ENCODE data around the gene NEK10.

Gene NEK10

GRCh38 chr3:27125821-27126501 lies 243.2 kb downstream of the NEK10 start:
- Mint-ChIP-seq H3K27me3 (ENCODE audit: low read depth) (no peaks in the 10 kb centered on the region), H3K4me1 (ENCODE audit: low read depth) (no peaks in the 10 kb centered on the region), H3K9me3 (no peaks in the 10 kb centered on the region), H3K27ac (no peak overlapping the region), H3K36me3 (ENCODE audit: low read depth) (no peaks in the 10 kb centered on the region), H3K4me3 (no peak overlapping the region)

GRCh38 chr3:27119639-27120038 lies 249.5 kb downstream of the NEK10 start:
- Mint-ChIP-seq H3K36me3 (ENCODE audit: low read depth) (no peaks in the 10 kb centered on the region), H3K27ac (no peak overlapping the region), H3K4me1 (ENCODE audit: low read depth) (no peaks in the 10 kb centered on the region), H3K9me3 (no peaks in the 10 kb centered on the region), H3K27me3 (ENCODE audit: low read depth) (no peaks in the 10 kb centered on the region), H3K4me3 (no peak overlapping the region)

- no peaks in the 10 kb centered on the region for H3K36me3 Mint-ChIP-seq (ENCODE audit: low read depth)
- no peak overlapping the region for H3K4me3 Mint-ChIP-seq
- no peaks in the 10 kb centered on the region for H3K9me3 Mint-ChIP-seq
- H3K4me1 Mint-ChIP-seq (ENCODE audit: low read depth), result no peaks in the 10 kb centered on the region
- no peak overlapping the region for H3K27ac Mint-ChIP-seq
- no peaks in the 10 kb centered on the region for H3K27me3 Mint-ChIP-seq (ENCODE audit: low read depth)
Measured at GRCh38 chr3:27115352-27115751, 253.8 kb downstream of the NEK10 start.

- H3K27ac Mint-ChIP-seq, result no peak overlapping the region
- no peaks in the 10 kb centered on the region for H3K9me3 Mint-ChIP-seq
- H3K27me3 Mint-ChIP-seq (ENCODE audit: low read depth), result no peaks in the 10 kb centered on the region
- no peaks in the 10 kb centered on the region for H3K36me3 Mint-ChIP-seq (ENCODE audit: low read depth)
- no peaks in the 10 kb centered on the region for H3K4me1 Mint-ChIP-seq (ENCODE audit: low read depth)
- no peak overlapping the region for H3K4me3 Mint-ChIP-seq
Measured at GRCh38 chr3:27114684-27115083, 254.5 kb downstream of the NEK10 start.

- H3K9me3 Mint-ChIP-seq, result no peaks in the 10 kb centered on the region
- H3K4me3 Mint-ChIP-seq, result no peak overlapping the region
- H3K36me3 Mint-ChIP-seq (ENCODE audit: low read depth), result no peaks in the 10 kb centered on the region
- H3K27ac Mint-ChIP-seq, result no peak overlapping the region
- no peaks in the 10 kb centered on the region for H3K4me1 Mint-ChIP-seq (ENCODE audit: low read depth)
- H3K27me3 Mint-ChIP-seq (ENCODE audit: low read depth), result no peaks in the 10 kb centered on the region
Measured at GRCh38 chr3:27114129-27114528, 255.1 kb downstream of the NEK10 start.

- Mint-ChIP-seq H3K27me3 (ENCODE audit: low read depth) (no peaks in the 10 kb centered on the region), H3K9me3 (no peaks in the 10 kb centered on the region), H3K27ac (no peak overlapping the region), H3K4me1 (ENCODE audit: low read depth) (no peaks in the 10 kb centered on the region), H3K4me3 (no peak overlapping the region), H3K36me3 (ENCODE audit: low read depth) (no peaks in the 10 kb centered on the region)
Measured at GRCh38 chr3:27110020-27110419, 259.2 kb downstream of the NEK10 start.

GRCh38 chr3:27108322-27108721 lies 260.9 kb downstream of the NEK10 start:
- H3K9me3 Mint-ChIP-seq, result no peaks in the 10 kb centered on the region
- no peaks in the 10 kb centered on the region for H3K27me3 Mint-ChIP-seq (ENCODE audit: low read depth)
- no peaks in the 10 kb centered on the region for H3K4me1 Mint-ChIP-seq (ENCODE audit: low read depth)
- no peak overlapping the region for H3K4me3 Mint-ChIP-seq
- H3K27ac Mint-ChIP-seq, result no peak overlapping the region
- H3K36me3 Mint-ChIP-seq (ENCODE audit: low read depth), result no peaks in the 10 kb centered on the region

GRCh38 chr3:27105904-27106303 lies 263.3 kb downstream of the NEK10 start:
- no peaks in the 10 kb centered on the region for H3K4me1 Mint-ChIP-seq (ENCODE audit: low read depth)
- no peaks in the 10 kb centered on the region for H3K9me3 Mint-ChIP-seq
- H3K4me3 Mint-ChIP-seq, result no peak overlapping the region
- H3K36me3 Mint-ChIP-seq (ENCODE audit: low read depth), result no peaks in the 10 kb centered on the region
- H3K27ac Mint-ChIP-seq, result no peak overlapping the region
- H3K27me3 Mint-ChIP-seq (ENCODE audit: low read depth), result no peaks in the 10 kb centered on the region

GRCh38 chr3:27097182-27097581 lies 272.0 kb downstream of the NEK10 start:
- H3K4me3 Mint-ChIP-seq, result no peak overlapping the region
- H3K9me3 Mint-ChIP-seq, result no peaks in the 10 kb centered on the region
- H3K36me3 Mint-ChIP-seq (ENCODE audit: low read depth), result no peaks in the 10 kb centered on the region
- H3K27me3 Mint-ChIP-seq (ENCODE audit: low read depth), result no peaks in the 10 kb centered on the region
- no peak overlapping the region for H3K27ac Mint-ChIP-seq
- H3K4me1 Mint-ChIP-seq (ENCODE audit: low read depth), result no peaks in the 10 kb centered on the region

GRCh38 chr3:27095553-27096222 lies 273.5 kb downstream of the NEK10 start:
- H3K27me3 Mint-ChIP-seq (ENCODE audit: low read depth), result no peaks in the 10 kb centered on the region
- no peaks in the 10 kb centered on the region for H3K4me1 Mint-ChIP-seq (ENCODE audit: low read depth)
- no peak overlapping the region for H3K4me3 Mint-ChIP-seq
- no peak overlapping the region for H3K27ac Mint-ChIP-seq
- H3K36me3 Mint-ChIP-seq (ENCODE audit: low read depth), result no peaks in the 10 kb centered on the region
- no peaks in the 10 kb centered on the region for H3K9me3 Mint-ChIP-seq

GRCh38 chr3:27094721-27095120 lies 274.5 kb downstream of the NEK10 start:
- Mint-ChIP-seq H3K4me1 (ENCODE audit: low read depth) (no peaks in the 10 kb centered on the region), H3K36me3 (ENCODE audit: low read depth) (no peaks in the 10 kb centered on the region)

GRCh38 chr3:27093771-27094170 lies 275.4 kb downstream of the NEK10 start:
- H3K36me3 Mint-ChIP-seq (ENCODE audit: low read depth), result no peaks in the 10 kb centered on the region
- H3K27ac Mint-ChIP-seq, result no peak overlapping the region
- H3K4me1 Mint-ChIP-seq (ENCODE audit: low read depth), result no peaks in the 10 kb centered on the region
- no peaks in the 10 kb centered on the region for H3K9me3 Mint-ChIP-seq
- H3K4me3 Mint-ChIP-seq, result no peak overlapping the region
- H3K27me3 Mint-ChIP-seq (ENCODE audit: low read depth), result no peaks in the 10 kb centered on the region

More at GRCh38 chr3:27094721-27095120, 274.5 kb downstream of the NEK10 start:
- no peak overlapping the region for H3K27ac Mint-ChIP-seq
- H3K9me3 Mint-ChIP-seq, result no peaks in the 10 kb centered on the region
- H3K27me3 Mint-ChIP-seq (ENCODE audit: low read depth), result no peaks in the 10 kb centered on the region
- H3K4me3 Mint-ChIP-seq, result no peak overlapping the region

GRCh38 chr3:27090275-27091041 lies 278.7 kb downstream of the NEK10 start:
- no peaks in the 10 kb centered on the region for H3K9me3 Mint-ChIP-seq
- H3K36me3 Mint-ChIP-seq (ENCODE audit: low read depth), result no peaks in the 10 kb centered on the region
- no peaks in the 10 kb centered on the region for H3K4me1 Mint-ChIP-seq (ENCODE audit: low read depth)

GRCh38 chr3:27089645-27090044 lies 279.5 kb downstream of the NEK10 start:
- no peak overlapping the region for H3K4me3 Mint-ChIP-seq
- H3K9me3 Mint-ChIP-seq, result no peaks in the 10 kb centered on the region
- H3K27ac Mint-ChIP-seq, result no peak overlapping the region
- H3K36me3 Mint-ChIP-seq (ENCODE audit: low read depth), result no peaks in the 10 kb centered on the region
- H3K27me3 Mint-ChIP-seq (ENCODE audit: low read depth), result no peaks in the 10 kb centered on the region
- no peaks in the 10 kb centered on the region for H3K4me1 Mint-ChIP-seq (ENCODE audit: low read depth)

More at GRCh38 chr3:27090275-27091041, 278.7 kb downstream of the NEK10 start:
- H3K27me3 Mint-ChIP-seq (ENCODE audit: low read depth), result no peaks in the 10 kb centered on the region
- no peak overlapping the region for H3K4me3 Mint-ChIP-seq
- H3K27ac Mint-ChIP-seq, result no peak overlapping the region

- Mint-ChIP-seq H3K27ac (no peak overlapping the region), H3K36me3 (ENCODE audit: low read depth) (no peaks in the 10 kb centered on the region), H3K4me3 (no peak overlapping the region), H3K9me3 (no peaks in the 10 kb centered on the region), H3K4me1 (ENCODE audit: low read depth) (no peaks in the 10 kb centered on the region), H3K27me3 (ENCODE audit: low read depth) (no peaks in the 10 kb centered on the region)
Measured at GRCh38 chr3:27089068-27089467, 280.1 kb downstream of the NEK10 start.

Measured in T-helper 1 cell treated with Interleukin-12 subunit alpha and Interleukin-12 subunit beta and Interleukin-4 antibody, amounts not matched to agents 30 μg/mL and 1 μg/mL, for 36 hours (primary cell).